HUES64 (cell line): ENCODE measurements around the gene RECQL5.

Experiments used
- H3K27ac ChIP-seq: 2 replicates; pipeline ENCODE4 v1.7.0; 2013; ENCODE audit warnings: low read depth, low read length, inconsistent platforms
- H3K27me3 ChIP-seq: 2 replicates; pipeline ENCODE4 v1.6.1; 2013; ENCODE audit warnings: mild to moderate bottlenecking, low read length; ENCODE audit not compliant: insufficient read depth
- H3K36me3 ChIP-seq: 2 replicates; pipeline ENCODE4 v1.6.1; 2013; ENCODE audit warnings: mild to moderate bottlenecking, low read length; ENCODE audit not compliant: insufficient read depth
- H3K4me1 ChIP-seq: 2 replicates; pipeline ENCODE4 v1.6.1; 2013; ENCODE audit warnings: mild to moderate bottlenecking, low read length, moderate library complexity; ENCODE audit not compliant: insufficient read depth
- H3K4me3 ChIP-seq: 2 replicates; pipeline ENCODE4 v1.5.1; 2013; ENCODE audit warnings: mild to moderate bottlenecking, low read length, moderate library complexity
- H3K9ac ChIP-seq: 2 replicates; pipeline ENCODE4 v1.6.1; 2013; ENCODE audit warnings: mild to moderate bottlenecking, low read depth, low read length
- H3K9me3 ChIP-seq: 2 replicates; pipeline ENCODE4 v1.6.1; 2013; ENCODE audit warnings: low read depth, low read length; ENCODE audit not compliant: insufficient read depth
- WGBS: fragments of 150-250, 120-280 bp; methylation state at CpG from one replicate; pipeline ENCODE4 v1.1.7; 2013; ENCODE audit warnings: missing lambda C conversion rate; 5-methylcytosine and 5-hydroxymethylcytosine counted together

Gene RECQL5

DNA sequence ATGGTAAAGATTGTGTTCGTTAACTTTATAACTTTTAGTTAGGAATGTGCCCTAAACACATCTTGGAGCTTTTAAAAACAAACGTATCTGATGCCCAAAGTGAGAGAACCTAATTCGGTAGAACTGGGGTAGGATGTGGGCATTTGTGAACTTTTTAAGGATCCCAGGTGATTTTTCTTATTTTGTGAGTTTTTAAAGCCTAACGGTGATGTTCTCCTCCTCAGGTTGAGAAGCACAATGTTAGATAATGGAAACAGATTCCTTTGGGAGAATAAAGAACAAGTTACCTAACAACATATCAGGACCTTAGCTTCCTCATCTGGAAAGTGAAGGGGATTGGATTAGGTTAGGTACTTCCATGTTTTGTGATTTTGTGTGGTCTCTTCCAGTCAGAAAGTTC, 871 bp upstream of the RECQL5 start:
- peak overlapping the region; percentile 88 for H3K9ac ChIP-seq
- H3K27me3 ChIP-seq: no peaks in the 10 kb centered on the region
- 13% methylated on average over 4 of the region's 4 CpGs for WGBS
- peak overlapping the region; percentile 77 for H3K27ac ChIP-seq
- H3K36me3 ChIP-seq: peaks cover 56% of the 10 kb centered on the region
- no peaks in the 10 kb centered on the region for H3K9me3 ChIP-seq
- H3K4me3 ChIP-seq: peak overlapping the region; percentile 83
- peaks cover 9% of the 10 kb centered on the region; the same call in 1 of the 2 replicates for H3K4me1 ChIP-seq

DNA sequence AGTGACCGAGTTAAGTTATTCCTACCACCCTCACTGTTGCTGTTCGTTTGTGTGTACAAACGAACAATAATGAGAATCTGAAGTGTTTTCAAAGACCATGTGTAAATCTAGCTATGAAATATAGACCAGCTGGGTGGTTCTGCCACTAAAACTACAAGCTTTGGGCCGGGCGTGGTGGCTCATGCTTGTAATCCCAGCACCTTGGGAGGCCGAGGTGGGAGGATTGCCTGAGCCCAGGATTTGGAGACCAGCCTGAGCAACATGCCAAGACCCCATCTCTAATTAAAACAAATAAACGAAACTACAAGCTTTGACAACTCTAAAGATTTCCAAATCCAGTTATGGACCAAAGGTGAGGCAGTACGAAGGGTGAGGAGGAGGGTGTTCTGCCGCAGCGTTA, 973 bp downstream of the RECQL5 start:
- Histone ChIP-seq H3K36me3 (peaks cover 54% of the 10 kb centered on the region), H3K4me3 (peak overlapping the region; percentile 83), H3K27ac (no peak overlapping the region), H3K27me3 (no peaks in the 10 kb centered on the region), H3K9ac (peak overlapping the region; percentile 88; the same call in 1 of the 2 replicates), H3K9me3 (no peaks in the 10 kb centered on the region), H3K4me1 (peaks cover 9% of the 10 kb centered on the region; the same call in 1 of the 2 replicates)
- WGBS: 92% methylated on average over 10 of the region's 10 CpGs

DNA sequence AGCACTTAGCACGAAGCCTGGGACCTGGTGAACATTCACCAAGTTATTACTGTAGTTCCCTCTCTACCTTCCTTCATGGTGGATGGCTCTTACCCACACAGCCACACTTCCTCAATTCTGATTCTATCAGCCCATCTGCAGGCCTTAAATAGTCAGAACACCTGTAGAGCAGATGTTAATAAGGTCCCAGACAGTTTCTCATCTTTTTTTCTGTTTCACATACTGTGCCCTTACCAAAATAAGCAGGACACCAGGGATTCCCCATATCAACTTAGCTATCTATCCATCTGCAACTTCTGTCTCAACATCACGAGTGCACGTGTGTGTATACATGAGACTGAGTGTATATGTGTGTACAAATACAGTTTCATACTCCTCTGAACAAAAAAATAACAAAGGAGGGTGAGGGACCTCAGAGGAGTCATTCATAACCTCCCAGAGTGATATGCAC, 2.8 kb downstream of the RECQL5 start:
- H3K27ac ChIP-seq: no peak overlapping the region
- 94% methylated on average over 1 of the region's 3 CpGs for WGBS

DNA sequence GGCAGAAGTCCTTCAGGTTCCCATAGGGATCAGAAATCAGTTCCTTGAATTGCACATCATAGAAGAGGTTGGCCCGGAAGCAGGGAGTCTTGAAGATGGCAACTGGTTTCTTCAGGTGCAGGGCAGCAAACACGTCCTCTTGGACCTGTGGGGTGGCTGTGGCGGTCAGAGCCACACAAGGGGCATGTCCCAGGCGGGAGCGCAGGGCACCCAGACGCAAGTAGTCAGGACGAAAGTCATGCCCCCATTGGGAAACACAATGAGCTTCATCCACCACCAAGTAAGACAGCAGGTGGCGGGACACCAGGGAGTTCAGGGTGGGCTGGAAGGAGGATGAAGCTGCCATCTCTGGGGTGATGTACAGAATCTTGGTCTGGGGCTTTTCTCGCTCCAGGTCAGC, 4.4 kb downstream of the RECQL5 start:
- 93% methylated on average over 9 of the region's 9 CpGs for WGBS
- H3K4me3 ChIP-seq: no peak overlapping the region
- H3K27ac ChIP-seq: no peak overlapping the region
- H3K27me3 ChIP-seq: no peaks in the 10 kb centered on the region
- no peaks in the 10 kb centered on the region for H3K9me3 ChIP-seq
- H3K4me1 ChIP-seq: peaks cover 3% of the 10 kb centered on the region; the same call in 1 of the 2 replicates
- peaks cover 47% of the 10 kb centered on the region for H3K36me3 ChIP-seq
- no peak overlapping the region for H3K9ac ChIP-seq

More for the DNA sequence above, 2.8 kb downstream of the RECQL5 start:
- H3K36me3 ChIP-seq: peaks cover 48% of the 10 kb centered on the region
- no peaks in the 10 kb centered on the region for H3K27me3 ChIP-seq
- H3K4me1 ChIP-seq: peaks cover 9% of the 10 kb centered on the region; the same call in 1 of the 2 replicates
- H3K9me3 ChIP-seq: no peaks in the 10 kb centered on the region
- no peak overlapping the region for H3K4me3 ChIP-seq
- no peak overlapping the region for H3K9ac ChIP-seq

DNA sequence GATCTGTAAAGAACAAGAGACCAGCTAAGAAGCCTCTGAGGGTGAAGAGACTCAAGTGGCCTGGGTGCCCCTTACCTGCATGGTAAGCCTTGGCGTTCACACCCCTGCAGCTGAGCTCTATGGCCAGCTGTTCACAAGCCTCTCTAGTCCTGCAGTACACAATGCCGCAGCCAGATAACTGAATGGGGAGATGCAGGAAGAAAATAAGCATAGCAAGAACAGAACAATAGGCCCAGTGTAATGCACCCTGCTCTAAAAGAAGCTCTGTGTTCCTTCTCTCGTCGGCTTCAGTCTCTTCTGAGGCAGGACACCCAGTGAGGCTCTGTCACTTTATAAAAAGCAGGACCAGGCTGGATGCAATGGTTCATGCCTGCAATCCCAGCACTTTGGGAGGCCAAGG, 5.4 kb downstream of the RECQL5 start:
- no peak overlapping the region for H3K27ac ChIP-seq
- H3K9ac ChIP-seq: no peak overlapping the region
- H3K4me3 ChIP-seq: no peak overlapping the region
- H3K4me1 ChIP-seq: peaks cover 3% of the 10 kb centered on the region; the same call in 1 of the 2 replicates
- H3K27me3 ChIP-seq: no peaks in the 10 kb centered on the region
- no peaks in the 10 kb centered on the region for H3K9me3 ChIP-seq
- H3K36me3 ChIP-seq: peaks cover 52% of the 10 kb centered on the region
- WGBS: 90% methylated on average over 4 of the region's 4 CpGs

DNA sequence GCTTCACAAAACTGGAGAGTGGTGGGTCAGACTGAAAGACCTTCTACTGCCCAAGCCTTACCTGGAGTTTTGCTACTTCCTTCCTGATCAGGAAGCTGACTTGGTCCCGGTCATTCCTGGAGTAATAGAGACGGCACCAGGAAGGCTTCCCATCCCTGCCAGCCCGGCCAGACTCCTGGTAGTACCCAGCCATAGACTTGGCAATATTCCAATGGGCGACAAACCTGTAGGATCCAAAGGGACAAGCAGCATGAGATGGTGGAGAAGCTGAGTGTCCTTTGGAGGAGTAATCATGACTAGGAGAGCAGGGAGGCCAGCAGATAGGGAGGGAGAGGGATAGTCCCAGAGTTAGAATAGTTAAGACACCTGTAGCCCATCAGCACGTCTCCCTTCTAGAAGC, 8.7 kb downstream of the RECQL5 start:
- H3K36me3 ChIP-seq: peaks cover 60% of the 10 kb centered on the region
- H3K4me1 ChIP-seq: no peaks in the 10 kb centered on the region
- H3K9ac ChIP-seq: no peak overlapping the region
- H3K9me3 ChIP-seq: no peaks in the 10 kb centered on the region
- no peaks in the 10 kb centered on the region for H3K27me3 ChIP-seq
- no peak overlapping the region for H3K27ac ChIP-seq
- H3K4me3 ChIP-seq: no peak overlapping the region
- 95% methylated on average over 5 of the region's 5 CpGs for WGBS

DNA sequence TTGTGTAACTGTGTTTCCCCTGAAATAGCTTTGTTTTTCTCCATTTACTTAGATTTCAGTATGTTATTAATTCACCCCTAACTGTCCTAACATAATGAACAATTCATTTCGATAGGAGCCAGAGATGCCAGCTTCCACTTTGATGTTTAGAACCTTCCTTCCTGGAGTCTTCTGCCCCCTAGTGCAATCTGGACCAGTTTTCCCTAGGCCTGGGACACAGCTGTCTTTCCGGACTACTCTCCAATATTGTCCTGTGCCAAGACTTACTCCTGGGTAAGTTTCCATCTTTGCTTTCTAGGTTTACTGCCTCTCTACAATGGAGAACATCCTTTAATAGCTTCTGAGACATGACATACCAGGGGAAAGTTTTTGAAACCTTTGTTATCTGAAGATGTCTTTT, 12.8 kb downstream of the RECQL5 start:
- Histone ChIP-seq H3K27me3 (no peaks in the 10 kb centered on the region), H3K4me3 (no peak overlapping the region), H3K36me3 (peaks cover 54% of the 10 kb centered on the region), H3K4me1 (no peaks in the 10 kb centered on the region), H3K27ac (no peak overlapping the region), H3K9ac (no peak overlapping the region), H3K9me3 (no peaks in the 10 kb centered on the region)
- 90% methylated on average over 2 of the region's 2 CpGs for WGBS

DNA sequence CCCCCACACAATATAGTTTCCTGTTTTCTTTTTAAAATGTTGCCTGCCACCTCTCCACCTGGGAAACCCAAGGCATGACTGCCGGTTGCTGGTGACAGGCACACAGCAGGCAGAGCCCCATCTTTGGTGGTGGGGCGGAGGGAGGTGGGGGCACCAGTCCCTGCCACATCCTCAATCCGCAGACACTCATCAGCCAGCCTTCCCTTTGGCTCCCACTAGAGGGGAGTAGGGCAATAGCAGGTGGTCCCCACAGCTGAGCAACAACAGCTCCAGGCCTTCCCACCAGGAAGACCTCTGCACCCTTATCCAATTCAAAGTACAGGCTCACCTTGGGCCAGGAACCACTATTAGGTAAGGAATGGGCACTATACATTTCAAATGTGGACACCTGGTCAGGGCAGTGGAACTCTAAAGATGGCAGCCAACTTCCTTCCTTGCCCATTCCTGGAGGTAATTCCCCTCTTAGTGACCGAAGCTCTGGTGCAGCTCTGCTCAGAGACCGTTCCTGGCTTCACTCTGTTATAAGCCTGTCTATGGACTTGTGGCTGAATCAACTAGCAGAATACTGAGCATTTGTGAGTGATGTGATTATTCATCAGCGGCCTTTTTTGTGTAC, 13.9 kb downstream of the RECQL5 start:
- no peak overlapping the region for H3K9ac ChIP-seq
- H3K27me3 ChIP-seq: no peaks in the 10 kb centered on the region
- no peak overlapping the region for H3K4me3 ChIP-seq
- H3K9me3 ChIP-seq: no peaks in the 10 kb centered on the region
- H3K4me1 ChIP-seq: no peaks in the 10 kb centered on the region
- 70% methylated on average over 3 of the region's 6 CpGs for WGBS
- H3K27ac ChIP-seq: no peak overlapping the region
- H3K36me3 ChIP-seq: peaks cover 55% of the 10 kb centered on the region

DNA sequence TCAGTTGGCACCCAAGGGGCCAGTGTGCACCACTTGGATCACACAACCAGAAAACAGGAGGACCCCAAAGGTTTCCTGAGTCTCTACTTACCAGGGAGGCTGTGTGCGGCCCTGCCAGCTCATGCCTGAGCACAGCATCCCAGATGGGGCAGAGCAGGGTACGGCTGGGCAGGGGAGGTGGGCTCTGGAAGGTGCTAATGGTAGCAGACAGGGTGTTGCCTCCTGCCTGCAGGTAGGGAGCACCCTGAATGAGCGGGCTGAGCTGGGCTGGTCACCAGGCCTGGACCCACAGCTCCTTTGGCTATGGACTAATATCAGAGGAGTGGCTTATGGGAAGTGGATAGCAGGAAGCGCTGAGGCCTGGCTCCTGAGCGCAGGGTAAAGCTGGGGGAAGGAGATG, 14.6 kb downstream of the RECQL5 start:
- WGBS: 95% methylated on average over 5 of the region's 5 CpGs
- H3K9ac ChIP-seq: no peak overlapping the region
- H3K4me3 ChIP-seq: no peak overlapping the region
- H3K4me1 ChIP-seq: no peaks in the 10 kb centered on the region
- no peaks in the 10 kb centered on the region for H3K9me3 ChIP-seq
- H3K27me3 ChIP-seq: no peaks in the 10 kb centered on the region
- no peak overlapping the region for H3K27ac ChIP-seq
- H3K36me3 ChIP-seq: peaks cover 52% of the 10 kb centered on the region

DNA sequence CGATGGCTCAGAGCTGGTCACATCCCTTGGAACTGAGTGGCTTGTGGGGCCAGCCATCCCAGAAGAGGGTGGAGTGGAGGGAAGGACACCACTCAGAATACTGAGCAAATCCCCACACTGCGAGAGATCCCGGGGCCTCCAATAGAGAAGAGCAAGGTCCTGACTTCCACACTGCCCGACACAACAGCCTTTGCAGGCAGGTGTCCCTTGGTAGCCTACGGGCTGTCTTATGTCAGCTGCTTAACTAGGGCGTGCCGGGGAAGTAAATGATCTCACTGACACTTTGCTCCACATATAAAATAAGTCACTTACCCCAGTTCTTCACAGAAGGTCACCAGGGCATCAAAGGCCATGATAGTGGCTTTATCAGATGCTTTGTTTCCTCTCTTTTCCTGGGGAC, 16.1 kb downstream of the RECQL5 start:
- WGBS: 95% methylated on average over 7 of the region's 7 CpGs
- Histone ChIP-seq H3K36me3 (peaks cover 44% of the 10 kb centered on the region), H3K4me3 (no peak overlapping the region)

DNA sequence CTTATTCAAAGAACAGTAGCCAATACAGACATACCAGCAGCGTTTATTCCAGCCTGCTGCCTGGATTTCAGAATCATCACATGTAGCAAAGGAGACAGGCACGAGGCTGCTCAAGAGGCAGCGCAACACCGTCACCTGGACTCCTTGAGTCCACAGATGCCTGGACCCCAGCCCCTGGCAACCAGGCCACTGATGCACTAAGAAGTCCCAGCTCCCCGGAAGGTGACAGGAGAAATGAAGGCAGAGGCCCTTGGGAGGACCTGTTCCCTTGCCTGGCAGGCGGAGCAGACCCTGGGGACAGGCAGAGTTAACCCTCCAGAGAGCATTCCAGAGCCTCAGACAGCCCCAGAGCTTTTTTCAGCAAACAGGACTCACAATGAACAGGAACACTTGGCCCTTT, 17.3 kb downstream of the RECQL5 start:
- no peak overlapping the region for H3K4me3 ChIP-seq
- H3K9me3 ChIP-seq: no peaks in the 10 kb centered on the region
- no peaks in the 10 kb centered on the region; the same call in 1 of the 2 replicates for H3K4me1 ChIP-seq
- no peaks in the 10 kb centered on the region for H3K27me3 ChIP-seq
- no peak overlapping the region for H3K9ac ChIP-seq
- 97% methylated on average over 6 of the region's 6 CpGs for whole genome bisulfite sequencing
- no peak overlapping the region for H3K27ac ChIP-seq
- H3K36me3 ChIP-seq: peaks cover 41% of the 10 kb centered on the region

More for the DNA sequence above, 16.1 kb downstream of the RECQL5 start:
- H3K4me1 ChIP-seq: no peaks in the 10 kb centered on the region; the same call in 1 of the 2 replicates
- no peak overlapping the region for H3K27ac ChIP-seq
- no peaks in the 10 kb centered on the region for H3K27me3 ChIP-seq
- no peak overlapping the region for H3K9ac ChIP-seq
- no peaks in the 10 kb centered on the region for H3K9me3 ChIP-seq

DNA sequence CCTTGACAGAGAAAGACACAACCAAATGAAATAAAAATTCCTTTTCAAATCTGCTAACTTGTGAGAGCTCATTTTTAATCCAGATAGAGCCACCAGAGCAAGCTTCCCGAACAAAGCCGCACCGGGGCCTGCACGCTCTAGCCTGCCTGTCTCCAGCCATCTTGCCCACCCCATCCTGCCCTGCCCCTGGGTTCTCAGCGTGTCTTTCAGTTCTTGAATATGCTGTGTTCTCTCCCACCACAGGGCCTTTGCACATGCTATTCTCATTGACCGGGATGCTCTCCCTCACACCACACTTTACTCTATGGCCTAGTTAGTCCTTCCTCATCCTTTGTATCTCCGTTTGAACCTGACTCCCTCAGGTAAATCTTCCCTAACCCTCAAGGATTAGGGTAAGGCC, 19.0 kb downstream of the RECQL5 start:
- WGBS: 97% methylated on average over 7 of the region's 7 CpGs
- Histone ChIP-seq H3K4me3 (no peak overlapping the region), H3K27ac (no peak overlapping the region), H3K36me3 (peaks cover 32% of the 10 kb centered on the region), H3K4me1 (peaks cover 9% of the 10 kb centered on the region), H3K9ac (no peak overlapping the region), H3K27me3 (no peaks in the 10 kb centered on the region), H3K9me3 (no peaks in the 10 kb centered on the region)
